DND-41 (cell line): ENCODE measurements around the gene REST.

ENCODE experiments used
- EZH2 ChIP-seq: IDR thresholded peaks from 3 replicates; pipeline ENCODE4 v1.6.1; 2012; ENCODE audit warnings: borderline replicate concordance, low read depth, mild to moderate bottlenecking, moderate library complexity, low read length, inconsistent platforms; ENCODE audit not compliant: severe bottlenecking
- TF ChIP-seq, protein P1 (sequence below): IDR thresholded peaks from 2 replicates; pipeline ENCODE4 v1.5.1; 2012; ENCODE audit warnings: borderline replicate concordance, low read length, moderate library complexity, mild to moderate bottlenecking; ENCODE audit not compliant: poor library complexity, severe bottlenecking; ENCODE audit errors: extremely low read depth

DNA sequence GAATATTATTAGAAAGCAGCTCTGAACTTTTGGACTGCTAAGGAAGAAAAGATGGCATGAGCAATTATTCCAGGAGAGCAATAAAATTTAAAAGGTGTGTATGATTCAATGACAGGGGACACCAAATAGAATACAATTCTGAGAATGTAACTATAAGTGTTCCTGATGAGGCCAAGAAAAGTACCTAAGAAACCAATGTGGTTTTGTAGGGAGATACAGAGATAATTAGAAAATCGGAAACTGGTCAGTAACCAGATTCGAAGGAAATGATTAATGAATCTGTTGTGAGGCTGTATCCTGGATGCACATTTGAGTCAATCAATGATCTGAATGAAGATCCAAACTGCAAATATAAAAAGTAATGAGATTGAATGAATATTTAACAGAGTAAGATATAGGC, 63.7 kb downstream of the REST start:
- TF ChIP-seq, protein P1, sequence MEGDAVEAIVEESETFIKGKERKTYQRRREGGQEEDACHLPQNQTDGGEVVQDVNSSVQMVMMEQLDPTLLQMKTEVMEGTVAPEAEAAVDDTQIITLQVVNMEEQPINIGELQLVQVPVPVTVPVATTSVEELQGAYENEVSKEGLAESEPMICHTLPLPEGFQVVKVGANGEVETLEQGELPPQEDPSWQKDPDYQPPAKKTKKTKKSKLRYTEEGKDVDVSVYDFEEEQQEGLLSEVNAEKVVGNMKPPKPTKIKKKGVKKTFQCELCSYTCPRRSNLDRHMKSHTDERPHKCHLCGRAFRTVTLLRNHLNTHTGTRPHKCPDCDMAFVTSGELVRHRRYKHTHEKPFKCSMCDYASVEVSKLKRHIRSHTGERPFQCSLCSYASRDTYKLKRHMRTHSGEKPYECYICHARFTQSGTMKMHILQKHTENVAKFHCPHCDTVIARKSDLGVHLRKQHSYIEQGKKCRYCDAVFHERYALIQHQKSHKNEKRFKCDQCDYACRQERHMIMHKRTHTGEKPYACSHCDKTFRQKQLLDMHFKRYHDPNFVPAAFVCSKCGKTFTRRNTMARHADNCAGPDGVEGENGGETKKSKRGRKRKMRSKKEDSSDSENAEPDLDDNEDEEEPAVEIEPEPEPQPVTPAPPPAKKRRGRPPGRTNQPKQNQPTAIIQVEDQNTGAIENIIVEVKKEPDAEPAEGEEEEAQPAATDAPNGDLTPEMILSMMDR: no peak
- TF ChIP-seq EZH2: no peak
